Fibroblast of pulmonary artery (primary cell): ENCODE data around the gene LBH.
A peak's percentile ranks its signal among the peaks of the same experiment; 100 is the strongest.

ENCODE experiments used
- DNase-seq: peaks from one replicate; pipeline ENCODE4 v3.0.0-alpha.2; 2010; ENCODE audit warnings: low read depth
- H3K4me3 ChIP-seq: replicated peaks from 2 replicates; pipeline ENCODE4 v1.5.1; 2011; ENCODE audit warnings: low read depth, mild to moderate bottlenecking, control low read depth, low read length, moderate library complexity
- CTCF ChIP-seq: IDR thresholded peaks from 2 replicates; pipeline ENCODE4 v1.5.1; 2011; ENCODE audit warnings: mild to moderate bottlenecking, control low read depth, low read length, inconsistent platforms; ENCODE audit errors: missing control alignments

The LBH gene

GRCh38 chr2:30204281-30204680 lies 27.1 kb upstream of the LBH start:
- DNase-seq: no peak
- H3K4me3 ChIP-seq: no peak overlapping the region
- TF ChIP-seq CTCF: no peak

- TF ChIP-seq CTCF: no peak
- H3K4me3 ChIP-seq: no peak overlapping the region
- no peak for DNase-seq
These were observed 25.9 kb upstream of the LBH start for GRCh38 chr2:30205456-30205855.

- H3K4me3 ChIP-seq: no peak overlapping the region
- TF ChIP-seq CTCF: no peak
- no peak for DNase-seq
These were observed 24.6 kb upstream of the LBH start for GRCh38 chr2:30206461-30207430.

GRCh38 chr2:30208453-30208852 lies 22.9 kb upstream of the LBH start:
- DNase-seq: peak; percentile 83
- TF ChIP-seq CTCF: peak; percentile 97
- H3K4me3 ChIP-seq: no peak overlapping the region

GRCh38 chr2:30209227-30209626 lies 22.1 kb upstream of the LBH start:
- DNase-seq: no peak
- no peak overlapping the region for H3K4me3 ChIP-seq
- TF ChIP-seq CTCF: no peak

- TF ChIP-seq CTCF: no peak
These were observed 18.0 kb upstream of the LBH start for GRCh38 chr2:30213326-30213725.

More at GRCh38 chr2:30213326-30213725, 18.0 kb upstream of the LBH start:
- no peak for DNase-seq
- H3K4me3 ChIP-seq: no peak overlapping the region
